ENCODE results near the gene KRT34.

- TF ChIP-seq CTCF (IDR thresholded peaks at IDR 0.05; ENCODE audit: insufficient read depth, low read length, poor library complexity, severe bottlenecking) (no peak), EZH2phosphoT487 (conservative IDR thresholded peaks at IDR 0.05; ENCODE audit: low read length) (no peak)
Measured at GRCh38 chr17:41363881-41364280, 18.2 kb downstream of the KRT34 start.
